Testis (tissue), 2 donors: ENCODE data around the gene HECA.

Experiments
- CTCF ChIP-seq, 3 experiments: fragments of 450-650 bp in 2 of 3; fragments of 200-600 bp in 1 of 3; sonication (generic) in 1 of 3; IDR thresholded peaks; one replicate each; pipeline ENCODE4 v1.5.1; 2016 to 2019; ENCODE audit warnings: antibody characterized with exemption in 3 of 3, mild to moderate bottlenecking in 2 of 3, moderate library complexity in 1 of 3
- POLR2A ChIP-seq: fragments of 450-650 bp; IDR thresholded peaks from one replicate; pipeline ENCODE4 v1.6.1; 2017; ENCODE audit warnings: antibody characterized with exemption, mild to moderate bottlenecking, moderate library complexity

- TF ChIP-seq CTCF (IDR thresholded peaks at IDR 0.05), result no peak
- no peak for TF ChIP-seq POLR2A
Measured at GRCh38 chr6:139112561-139112960, 22.3 kb upstream of the HECA start.
